Dedifferentiated amniotic fluid mesenchymal stem cell (primary cell): ENCODE measurements around the gene UBE3D.
"Not testable (repeated sequence)": the region's sequence is repeated elsewhere in the genome, so short reads cannot be mapped to it uniquely, and the experiment has no call there.

Experiments
- DNase-seq: peaks from one replicate; pipeline ENCODE4 v3.0.0-alpha.2; 2016; ENCODE audit errors: extremely low spot score

Gene UBE3D

GRCh38 chr6:82874867-82875266, 190.8 kb downstream of the UBE3D start:
- no peak for DNase-seq

GRCh38 chr6:82872185-82872584, 193.5 kb downstream of the UBE3D start:
- no peak for DNase-seq

- DNase-seq: no peak
These were observed 195.0 kb downstream of the UBE3D start for GRCh38 chr6:82870582-82871172.

- no peak for DNase-seq
These were observed 196.1 kb downstream of the UBE3D start for GRCh38 chr6:82869493-82869892.

- no peak for DNase-seq
These were observed 197.7 kb downstream of the UBE3D start for GRCh38 chr6:82867946-82868345.

GRCh38 chr6:82866446-82866845, 199.2 kb downstream of the UBE3D start:
- no peak for DNase-seq

- no peak for DNase-seq
These were observed 200.2 kb downstream of the UBE3D start for GRCh38 chr6:82865461-82865860.

- DNase-seq: no peak
These were observed 201.9 kb downstream of the UBE3D start for GRCh38 chr6:82863781-82864180.

- DNase-seq: no peak
These were observed 203.1 kb downstream of the UBE3D start for GRCh38 chr6:82862543-82862942.

GRCh38 chr6:82861121-82861520, 204.5 kb downstream of the UBE3D start:
- no peak for DNase-seq

GRCh38 chr6:82856077-82856476, 209.6 kb downstream of the UBE3D start:
- DNase-seq: not testable (repeated sequence)

- DNase-seq: not testable (repeated sequence)
These were observed 212.7 kb downstream of the UBE3D start for GRCh38 chr6:82852904-82853303.

- DNase-seq: no peak
These were observed 222.3 kb downstream of the UBE3D start for GRCh38 chr6:82843291-82843885.

GRCh38 chr6:82842721-82843120, 222.9 kb downstream of the UBE3D start:
- DNase-seq: peak; percentile 90
